Loucy (cell line): ENCODE measurements around the gene TGM3.

Experiments used
- EZH2phosphoT487 ChIP-seq: fragments of 200-600 bp; IDR thresholded peaks from 2 replicates; pipeline ENCODE4 v1.6.1; 2018; ENCODE audit warnings: antibody characterized with exemption, mild to moderate bottlenecking, moderate library complexity, borderline replicate concordance
- TF ChIP-seq, protein P1 (sequence below): fragments of 200-600 bp; sonication (generic); conservative IDR thresholded peaks from 2 replicates; pipeline ENCODE4 v1.5.1; 2014; ENCODE audit warnings: mild to moderate bottlenecking, antibody characterized with exemption, low read length

DNA sequence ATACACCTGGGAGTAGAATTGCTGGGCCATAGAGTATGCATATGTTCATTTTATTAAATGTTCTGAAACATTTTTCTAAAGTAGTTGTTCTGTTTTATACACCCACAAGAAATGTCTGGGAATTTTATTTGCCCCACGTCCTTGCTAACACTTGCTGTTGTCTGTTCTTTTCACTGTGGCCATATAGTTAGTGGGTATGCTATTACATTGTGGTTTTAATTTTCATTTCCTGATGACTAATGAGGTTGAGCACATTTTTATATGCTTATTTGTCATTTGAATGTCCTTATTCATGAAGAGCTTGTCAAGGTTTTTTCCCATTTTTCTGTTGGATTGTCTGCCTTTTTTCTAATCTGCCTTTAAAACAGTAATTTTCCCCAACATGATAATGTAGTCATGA is 41.5 kb upstream of the TGM3 start:
- TF ChIP-seq EZH2phosphoT487: no peak
- TF ChIP-seq, protein P1, sequence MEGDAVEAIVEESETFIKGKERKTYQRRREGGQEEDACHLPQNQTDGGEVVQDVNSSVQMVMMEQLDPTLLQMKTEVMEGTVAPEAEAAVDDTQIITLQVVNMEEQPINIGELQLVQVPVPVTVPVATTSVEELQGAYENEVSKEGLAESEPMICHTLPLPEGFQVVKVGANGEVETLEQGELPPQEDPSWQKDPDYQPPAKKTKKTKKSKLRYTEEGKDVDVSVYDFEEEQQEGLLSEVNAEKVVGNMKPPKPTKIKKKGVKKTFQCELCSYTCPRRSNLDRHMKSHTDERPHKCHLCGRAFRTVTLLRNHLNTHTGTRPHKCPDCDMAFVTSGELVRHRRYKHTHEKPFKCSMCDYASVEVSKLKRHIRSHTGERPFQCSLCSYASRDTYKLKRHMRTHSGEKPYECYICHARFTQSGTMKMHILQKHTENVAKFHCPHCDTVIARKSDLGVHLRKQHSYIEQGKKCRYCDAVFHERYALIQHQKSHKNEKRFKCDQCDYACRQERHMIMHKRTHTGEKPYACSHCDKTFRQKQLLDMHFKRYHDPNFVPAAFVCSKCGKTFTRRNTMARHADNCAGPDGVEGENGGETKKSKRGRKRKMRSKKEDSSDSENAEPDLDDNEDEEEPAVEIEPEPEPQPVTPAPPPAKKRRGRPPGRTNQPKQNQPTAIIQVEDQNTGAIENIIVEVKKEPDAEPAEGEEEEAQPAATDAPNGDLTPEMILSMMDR: no peak
